KBM-7 (cell line): Measurements from ENCODE around the gene FILIP1.

Source experiments
- DNase-seq: peaks from one replicate; pipeline ENCODE4 v3.0.0-alpha.2; 2015
- in situ Hi-C: fragments of 300-500 bp; cut with MboI; formaldehyde crosslinking; loops from 2 replicates; pipeline ENCODE4 v1.14.3; 2020; ENCODE audit warnings: low sequenced_read_pairs, low pct_unique_long_range_greater_than_20kb, mixed read lengths

Gene FILIP1

GRCh38 chr6:75327807-75328206 lies 165.8 kb downstream of the FILIP1 start:
- no peak for DNase-seq
- in situ Hi-C loops = no loop called here

DNA sequence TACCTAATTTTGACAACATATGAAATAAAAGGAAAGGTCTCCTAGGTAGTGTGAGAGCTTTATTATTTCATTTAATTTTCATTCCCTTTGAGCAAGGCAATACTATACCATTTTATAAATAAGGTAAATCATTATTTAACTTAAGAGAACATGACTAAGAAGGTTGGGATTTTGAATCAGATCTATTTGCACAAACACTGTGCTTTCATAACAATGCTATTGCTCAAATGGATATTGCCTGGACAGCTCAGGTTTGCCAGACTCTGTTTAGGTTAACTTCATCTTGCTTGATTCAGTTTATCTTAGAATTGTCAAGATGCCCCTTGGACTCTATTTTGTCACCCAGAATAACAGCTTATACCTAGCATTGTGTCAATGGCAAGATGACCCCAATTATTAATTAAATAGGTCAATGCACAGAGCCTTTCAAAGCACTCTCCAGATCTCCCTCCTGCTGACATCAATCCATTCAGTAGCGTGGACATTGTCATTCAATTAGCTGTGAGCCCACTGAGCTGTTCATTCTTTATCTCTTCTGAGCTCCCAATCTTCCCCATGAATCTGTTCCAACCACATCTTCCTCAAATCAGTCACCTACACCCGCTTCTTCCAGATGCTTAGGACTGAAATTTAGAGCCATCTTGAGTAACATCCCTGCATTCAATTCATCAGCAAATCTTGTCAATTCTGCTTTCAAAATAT lies 166.9 kb downstream of the FILIP1 start:
- in situ Hi-C loops = no loop called here
- DNase-seq = no peak

- DNase-seq = no peak
These were observed 174.7 kb downstream of the FILIP1 start for GRCh38 chr6:75318900-75319299.

GRCh38 chr6:75317503-75318206 lies 175.9 kb downstream of the FILIP1 start:
- DNase-seq = no peak
- in situ Hi-C loops = loop anchor here (25.0 kb wide), 1 partner anchor 195 kb away; no protein-coding TSS in a partner anchor

More at GRCh38 chr6:75318900-75319299, 174.7 kb downstream of the FILIP1 start:
- in situ Hi-C loops = loop anchor here (25.0 kb wide), 1 partner anchor 193 kb away; no protein-coding TSS in a partner anchor

- no peak for DNase-seq
- in situ Hi-C loops = loop anchor here (25.0 kb wide), 1 partner anchor 196 kb away; no protein-coding TSS in a partner anchor
These were observed 177.6 kb downstream of the FILIP1 start for GRCh38 chr6:75315978-75316377.

DNA sequence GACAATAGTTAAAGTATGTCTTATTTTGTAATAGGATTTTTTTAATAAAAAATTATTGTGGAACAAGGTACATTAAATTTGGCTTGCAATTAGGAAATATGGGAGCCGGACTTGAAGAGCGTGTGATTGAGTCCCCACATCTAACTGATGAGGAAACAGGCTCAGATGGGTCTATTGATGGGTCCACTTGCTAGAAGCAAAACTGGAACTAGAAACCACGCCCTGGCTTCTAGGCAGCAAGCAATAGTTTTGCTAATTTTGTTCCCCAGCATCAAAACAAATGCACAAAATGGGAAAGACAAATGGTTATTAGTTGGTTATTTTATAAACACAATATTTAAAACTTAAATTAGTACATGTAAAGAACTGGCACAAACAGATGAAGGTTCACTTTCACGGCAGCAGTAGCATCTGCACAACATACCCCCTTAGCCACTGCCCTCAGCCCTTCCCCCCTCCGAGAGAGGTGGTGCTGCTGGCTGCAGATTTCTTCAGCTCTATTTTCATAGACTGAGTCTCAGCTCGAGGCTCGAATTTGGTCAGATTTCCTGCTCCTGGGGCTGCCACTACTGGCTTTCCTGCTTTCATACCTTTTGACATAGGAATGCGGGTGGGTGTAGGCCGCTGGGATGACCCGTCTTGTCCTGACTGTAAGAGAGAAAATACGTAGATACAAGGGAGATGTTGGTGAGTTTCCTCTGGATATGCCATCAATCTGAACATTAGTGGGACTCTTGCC lies 185.2 kb downstream of the FILIP1 start:
- no peak for DNase-seq
- in situ Hi-C loops = loop anchor here (25.0 kb wide), 1 partner anchor 204 kb away; no protein-coding TSS in a partner anchor

DNA sequence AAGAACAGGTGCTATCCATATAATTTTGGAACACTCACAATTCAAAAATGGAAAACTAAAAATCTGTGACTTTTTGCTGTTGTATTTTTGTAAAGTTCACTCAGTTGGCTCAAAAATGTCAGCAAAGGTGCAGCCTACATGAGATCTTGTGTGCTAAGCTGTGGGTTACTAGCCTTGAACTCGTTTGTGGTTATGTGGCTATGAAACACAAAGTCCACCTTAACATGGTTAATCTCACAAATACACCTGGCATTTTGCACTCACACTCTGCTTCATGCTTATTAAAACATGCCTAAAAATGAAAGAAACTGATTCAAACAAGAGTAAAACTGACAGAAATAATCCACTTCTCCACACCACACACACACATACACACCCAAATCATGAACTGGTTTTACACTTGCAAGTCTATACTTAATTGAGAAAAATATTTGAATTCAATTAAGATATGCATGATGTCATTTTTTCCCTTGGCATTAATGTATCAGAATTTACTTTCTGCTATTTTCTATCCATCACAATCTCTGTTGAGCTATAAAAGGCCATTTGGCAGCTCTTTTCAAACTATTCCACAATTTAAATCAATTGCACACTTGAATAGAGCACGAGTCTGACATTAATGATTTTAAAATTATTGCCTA lies 186.1 kb downstream of the FILIP1 start:
- in situ Hi-C loops = loop anchor here (25.0 kb wide), 1 partner anchor 205 kb away; no protein-coding TSS in a partner anchor
- no peak for DNase-seq

DNA sequence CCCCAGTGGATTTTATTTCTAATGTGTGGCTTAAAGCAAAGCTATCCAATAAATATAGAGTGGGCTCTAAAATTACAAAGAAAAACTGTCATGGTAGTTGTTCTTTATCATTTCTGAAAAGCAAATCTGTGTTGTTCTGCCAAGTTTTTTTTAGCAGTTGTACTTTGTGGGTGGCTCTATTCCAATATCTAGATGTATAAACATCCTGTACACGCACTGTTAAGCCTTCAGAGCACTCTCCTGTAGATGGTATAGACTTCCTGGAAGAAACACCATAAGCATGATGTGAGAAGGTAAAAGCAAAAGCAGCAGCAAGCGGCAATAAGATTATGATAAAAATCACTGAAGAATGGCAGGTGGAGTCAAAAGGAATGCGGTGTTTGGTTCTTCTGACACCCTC lies 187.5 kb downstream of the FILIP1 start:
- DNase-seq = no peak
- in situ Hi-C loops = loop anchor here (25.0 kb wide), 1 partner anchor 206 kb away; no protein-coding TSS in a partner anchor

DNA sequence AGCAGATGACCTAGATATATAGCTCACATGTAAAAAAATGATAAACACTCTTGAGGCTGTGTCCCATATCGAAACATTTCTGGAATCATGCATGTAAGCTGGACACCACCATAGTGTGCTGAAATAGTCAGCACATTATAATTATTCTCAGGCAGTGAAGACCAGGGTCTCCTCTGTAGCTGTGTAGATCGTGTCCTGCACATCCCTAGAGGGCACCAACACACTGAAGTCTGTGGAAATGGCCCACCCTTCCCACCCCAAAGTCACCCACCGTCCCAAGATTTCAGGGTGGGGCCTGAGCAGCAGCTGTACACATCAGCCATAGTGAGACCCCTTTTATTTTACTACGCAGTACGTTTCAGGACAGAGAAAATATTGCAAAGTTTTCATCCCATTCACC lies 188.0 kb downstream of the FILIP1 start:
- no peak for DNase-seq
- in situ Hi-C loops = loop anchor here (25.0 kb wide), 1 partner anchor 207 kb away; no protein-coding TSS in a partner anchor

DNA sequence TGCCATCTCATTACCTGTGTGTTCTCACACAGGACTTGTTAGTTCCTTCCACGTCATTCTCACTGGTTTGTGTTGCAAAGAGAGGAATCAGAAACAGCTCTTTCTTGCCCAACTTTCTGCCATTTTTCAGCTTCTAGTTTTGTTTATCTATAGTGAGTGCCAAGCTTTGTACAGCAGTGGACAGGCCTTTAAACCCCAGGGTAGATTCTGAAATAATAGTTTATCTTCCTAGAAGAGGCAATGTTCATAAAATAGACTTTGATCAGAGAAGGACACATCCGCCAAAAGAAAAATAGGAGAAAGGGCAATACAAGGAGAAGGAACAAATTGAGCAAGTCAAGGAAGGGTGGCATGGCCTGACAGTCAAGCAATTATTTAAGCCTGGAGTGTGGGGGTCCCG lies 191.3 kb downstream of the FILIP1 start:
- no peak for DNase-seq
- in situ Hi-C loops = loop anchor here (25.0 kb wide), 1 partner anchor 210 kb away; no protein-coding TSS in a partner anchor

GRCh38 chr6:75301537-75301936 lies 192.1 kb downstream of the FILIP1 start:
- in situ Hi-C loops = loop anchor here (25.0 kb wide), 1 partner anchor 211 kb away; no protein-coding TSS in a partner anchor
- no peak for DNase-seq

DNA sequence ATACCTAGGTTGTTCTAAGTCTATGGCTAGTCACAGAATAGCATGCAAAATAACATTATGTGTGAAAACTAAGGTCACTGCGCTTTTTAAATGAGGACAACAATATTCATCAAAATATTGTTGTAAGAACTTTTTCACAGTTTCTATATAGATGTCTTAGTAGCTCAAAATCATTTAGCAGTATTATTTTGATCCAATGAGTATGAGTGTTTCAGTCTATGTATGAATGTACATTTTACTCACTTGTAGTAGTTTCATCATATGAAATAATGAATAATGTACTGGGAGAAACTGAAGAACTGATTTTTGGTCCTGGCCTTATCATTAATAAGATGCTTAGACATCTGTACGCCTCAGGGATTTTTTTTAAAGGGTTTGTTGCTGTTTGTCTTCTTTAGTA lies 192.5 kb downstream of the FILIP1 start:
- in situ Hi-C loops = loop anchor here (25.0 kb wide), 1 partner anchor 211 kb away; no protein-coding TSS in a partner anchor
- DNase-seq = no peak

DNA sequence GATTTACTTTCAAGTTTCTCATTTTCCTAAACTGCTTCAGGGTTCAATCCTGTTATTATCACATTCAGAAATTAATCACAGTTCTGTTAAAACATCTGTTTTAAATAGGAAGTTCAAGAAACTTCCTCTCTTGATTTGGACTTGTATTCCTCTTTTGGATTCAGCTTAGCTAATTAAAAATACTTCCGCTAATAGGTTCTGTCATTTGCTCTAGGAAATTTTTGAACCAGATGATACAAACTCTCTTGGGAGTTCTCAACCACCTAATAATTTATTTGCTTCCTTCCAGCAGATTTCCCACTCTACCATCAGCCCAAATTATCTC lies 193.1 kb downstream of the FILIP1 start:
- in situ Hi-C loops = loop anchor here (25.0 kb wide), 1 partner anchor 212 kb away; no protein-coding TSS in a partner anchor
- no peak for DNase-seq

DNA sequence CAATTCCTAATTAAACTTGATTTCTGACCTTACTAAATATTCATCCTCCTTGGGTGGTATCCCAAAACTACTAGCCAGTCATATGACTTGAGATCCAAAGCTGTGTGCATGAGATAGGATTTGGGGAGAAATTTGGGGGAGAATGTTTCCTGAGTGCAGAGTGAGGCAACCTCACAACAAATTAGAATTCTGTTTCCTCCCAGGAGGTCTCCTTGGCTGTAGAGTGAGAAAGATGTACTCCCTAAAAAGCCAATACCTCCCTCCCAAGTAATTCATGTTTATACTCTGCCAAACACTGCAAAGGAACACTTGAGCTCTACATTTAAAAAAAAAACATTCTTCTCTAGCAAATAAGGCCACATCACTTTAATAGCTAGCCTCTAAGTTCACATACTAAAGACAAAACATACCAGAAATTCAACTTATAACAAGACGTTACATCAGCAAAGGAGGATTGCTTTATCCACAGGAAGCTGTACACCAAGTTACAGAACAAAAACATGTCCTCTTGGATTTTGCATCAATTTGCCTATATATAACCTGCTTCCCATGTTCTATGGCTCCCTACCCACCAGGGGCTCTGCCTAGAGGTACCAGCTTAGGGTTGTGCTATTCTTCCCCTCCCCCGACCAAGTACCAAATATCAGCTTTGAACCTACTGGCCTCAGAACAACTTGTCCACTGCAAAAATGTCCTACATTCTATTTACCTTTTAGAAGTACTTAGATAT lies 193.6 kb downstream of the FILIP1 start:
- DNase-seq = no peak
- in situ Hi-C loops = loop anchor here (25.0 kb wide), 1 partner anchor 212 kb away; no protein-coding TSS in a partner anchor

- DNase-seq = peak; percentile 43
These were observed 196.5 kb downstream of the FILIP1 start for GRCh38 chr6:75296811-75297779.

GRCh38 chr6:75292555-75292954 lies 201.0 kb downstream of the FILIP1 start:
- DNase-seq = no peak
- in situ Hi-C loops = no loop called here

More at GRCh38 chr6:75296811-75297779, 196.5 kb downstream of the FILIP1 start:
- in situ Hi-C loops = no loop called here

DNA sequence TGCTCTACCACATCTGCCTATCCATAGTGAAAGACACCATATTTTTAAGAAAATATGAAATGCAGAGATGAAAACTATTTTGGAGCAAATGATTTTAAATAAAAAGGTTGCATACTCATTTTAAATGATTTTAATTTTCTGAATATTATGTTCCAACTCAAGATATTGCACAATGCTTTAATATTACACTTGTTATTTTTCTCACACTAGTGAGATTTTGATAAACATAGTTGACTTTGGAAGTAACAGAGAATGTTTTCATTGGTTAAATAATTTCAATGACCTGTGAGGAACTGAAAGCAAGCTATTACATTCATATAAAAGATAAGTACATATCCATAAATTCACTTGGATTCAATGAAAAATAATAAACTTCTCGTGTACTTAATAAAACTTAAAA lies 201.9 kb downstream of the FILIP1 start:
- in situ Hi-C loops = no loop called here
- no peak for DNase-seq
